GM13976 (cell line): ENCODE results near the gene ABHD16B.

Experiments
- DNase-seq: peaks from one replicate; pipeline ENCODE4 v3.0.0; 2012; ENCODE audit warnings: low spot score
- CTCF ChIP-seq: IDR thresholded peaks from 2 replicates; pipeline ENCODE4 v1.5.1; 2012; ENCODE audit warnings: borderline replicate concordance, mild to moderate bottlenecking; ENCODE audit not compliant: insufficient read depth; ENCODE audit errors: extremely low read depth, missing control alignments, control extremely low read depth
- in situ Hi-C: fragments of 300-500 bp; cut with MboI; formaldehyde crosslinking; loops from one replicate; pipeline ENCODE4 v1.12.0; 2022; ENCODE audit warnings: low sequenced_read_pairs, mixed read lengths, inconsistent platforms; ENCODE audit not compliant: unreplicated experiment

Gene ABHD16B

GRCh38 chr20:63859166-63859699 lies 2.1 kb upstream of the ABHD16B start:
- in situ Hi-C loops: loop anchor here (10.0 to 25.0 kb wide), 2 partner anchors 154 to 322 kb away; partner anchors contain the start of genes ARFRP1, PTK6, SRMS and ZGPAT
- no peak for TF ChIP-seq CTCF
- no peak for DNase-seq

GRCh38 chr20:63860325-63861051 lies 810 bp upstream of the ABHD16B start:
- no peak for TF ChIP-seq CTCF
- in situ Hi-C loops: loop anchor here (25.0 kb wide), 1 partner anchor 323 kb away; the partner anchor contains the start of genes PTK6 and SRMS
- DNase-seq: no peak

GRCh38 chr20:63861981-63862901 lies 943 bp downstream of the ABHD16B start:
- DNase-seq: no peak
- in situ Hi-C loops: loop anchor here (25.0 kb wide), 1 partner anchor 325 kb away; the partner anchor contains the start of genes PTK6 and SRMS
- no peak for TF ChIP-seq CTCF

- in situ Hi-C loops: loop anchor here (25.0 kb wide), 1 partner anchor 326 kb away; the partner anchor contains the start of genes PTK6 and SRMS
- no peak for TF ChIP-seq CTCF
Measured at GRCh38 chr20:63863021-63863797, 1.9 kb downstream of the ABHD16B start.

GRCh38 chr20:63863798-63864544 lies 2.7 kb downstream of the ABHD16B start:
- peak; percentile 91 for TF ChIP-seq CTCF
- peak; percentile 93 for DNase-seq
- in situ Hi-C loops: loop anchor here (25.0 kb wide), 1 partner anchor 327 kb away; the partner anchor contains the start of genes PTK6 and SRMS

More at GRCh38 chr20:63863021-63863797, 1.9 kb downstream of the ABHD16B start:
- no peak for DNase-seq
